ENCODE measurements around the gene ERCC6.

- TF ChIP-seq CTCF (IDR thresholded peaks at IDR 0.05; ENCODE audit: low read depth, low read length) (no peak), MYC (IDR thresholded peaks at IDR 0.05; ENCODE audit: low read depth, low read length) (no peak)
Observed at GRCh38 chr10:49541762-49542161, 2.8 kb upstream of the ERCC6 start.
